Liver (tissue), 9 donors: ENCODE results near the gene PRLHR. TPM values are rescaled to one million over a fixed set of nuclear protein-coding genes. Genes with fewer than 3 reads are reported as not detected.

Experiments used
- DNase-seq: peaks from one replicate; pipeline ENCODE4 v3.0.0-alpha.2; 2017; ENCODE audit warnings: low spot score
- H3K27ac ChIP-seq, 2 donors: one replicate each; pipeline ENCODE4 v1.7.0; 2013; ENCODE audit warnings: inconsistent platforms in 2 of 2, low read length in 2 of 2, control low read depth in 1 of 2, low read depth in 1 of 2, mild to moderate bottlenecking in 1 of 2
- H3K27me3 ChIP-seq, 4 donors: one replicate each; pipeline versions ENCODE4 v1.6.1 to v1.7.0; 2013; ENCODE audit warnings: low read length in 3 of 4, inconsistent platforms in 1 of 4, mild to moderate bottlenecking in 1 of 4, moderate library complexity in 1 of 4; ENCODE audit not compliant: control insufficient read depth in 4 of 4, insufficient read depth in 4 of 4
- H3K36me3 ChIP-seq, 4 donors: one replicate each; pipeline versions ENCODE4 v1.6.1 to v1.7.0; 2013; ENCODE audit warnings: low read length in 3 of 4, mild to moderate bottlenecking in 3 of 4, low read depth in 1 of 4, moderate library complexity in 1 of 4; ENCODE audit not compliant: control insufficient read depth in 4 of 4, insufficient read depth in 3 of 4
- H3K4me1 ChIP-seq, 4 donors: one replicate each; pipeline versions ENCODE4 v1.6.1 to v1.7.0; 2013; ENCODE audit warnings: low read length in 3 of 4, mild to moderate bottlenecking in 3 of 4, moderate library complexity in 1 of 4; ENCODE audit not compliant: control insufficient read depth in 4 of 4, insufficient read depth in 4 of 4
- H3K4me3 ChIP-seq, 3 donors: one replicate each; pipeline versions ENCODE4 v1.6.1 to v1.7.0; 2013; ENCODE audit warnings: low read length in 3 of 3, control low read depth in 1 of 3, low read depth in 1 of 3, mild to moderate bottlenecking in 1 of 3
- H3K9ac ChIP-seq, 2 donors: one replicate each; pipeline ENCODE4 v1.7.0; 2013; ENCODE audit warnings: low read length in 2 of 2, mild to moderate bottlenecking in 2 of 2, moderate library complexity in 2 of 2, control low read depth in 1 of 2, low read depth in 1 of 2
- H3K9me3 ChIP-seq, 4 donors: one replicate each; pipeline versions ENCODE4 v1.6.1 to v1.7.0; 2013; ENCODE audit warnings: low read length in 3 of 4; ENCODE audit not compliant: control insufficient read depth in 4 of 4
- FOXA1 ChIP-seq: IDR thresholded peaks from 2 replicates; pipeline ENCODE4 v1.6.1; 2016; ENCODE audit warnings: antibody characterized with exemption
- GABPA ChIP-seq, 2 donors: IDR thresholded peaks in 1 of 2; conservative IDR thresholded peaks in 1 of 2; 2 replicates each; pipeline ENCODE4 v1.6.1; 2016; ENCODE audit warnings: antibody characterized with exemption in 2 of 2, mild to moderate bottlenecking in 1 of 2, moderate library complexity in 1 of 2
- HNF4A ChIP-seq, 2 donors: conservative IDR thresholded peaks; 2 replicates each; pipeline ENCODE4 v1.6.1; 2016; ENCODE audit warnings: antibody characterized with exemption in 2 of 2, mild to moderate bottlenecking in 2 of 2
- NR2F2 ChIP-seq: IDR thresholded peaks from 2 replicates; pipeline ENCODE4 v1.6.1; 2016; ENCODE audit warnings: antibody characterized with exemption
- RAD21 ChIP-seq, 2 donors: IDR thresholded peaks; 2 replicates each; pipeline ENCODE4 v1.6.1; 2016; ENCODE audit warnings: antibody characterized with exemption in 2 of 2, mild to moderate bottlenecking in 2 of 2
- SP1 ChIP-seq: IDR thresholded peaks from 2 replicates; pipeline ENCODE4 v1.6.1; 2018; ENCODE audit warnings: antibody characterized with exemption, mild to moderate bottlenecking
- YY1 ChIP-seq: IDR thresholded peaks from 2 replicates; pipeline ENCODE4 v1.6.1; 2016; ENCODE audit warnings: antibody characterized with exemption, mild to moderate bottlenecking
- ZBTB33 ChIP-seq: IDR thresholded peaks from 2 replicates; pipeline ENCODE4 v1.6.1; 2016; ENCODE audit warnings: antibody characterized with exemption
- WGBS: extraction: QIAGEN DNeasy Blood & Tissue Kit; methylation state at CpG from one replicate; pipeline ENCODE4 v1.1.7; 2013; 5-methylcytosine and 5-hydroxymethylcytosine counted together
- polyA plus RNA-seq, 2 donors: library from polyadenylated mRNA; stranded (reverse) in 1 of 2; unstranded in 1 of 2; fragments of 200-250 nt in 1 of 2; fragments of >200 nt in 1 of 2; fragmentation: Nextera tagmentation in 1 of 2; extraction: Ambion mirVana in 1 of 2; gene quantifications; one replicate each; pipeline versions ENCODE4 v1.2.1 to v1.2.3, GENCODE V29; 2013 to 2015
- total RNA-seq, 2 donors: library from RNA; depleted of rRNA; stranded (reverse); fragments of >200 nt; gene quantifications; one replicate each; pipeline ENCODE4 v1.2.3, GENCODE V29; 2014
- TF ChIP-seq, protein P1 (sequence below): fragments of 150-350 bp; IDR thresholded peaks from 2 replicates; pipeline ENCODE4 v1.5.1; 2017; ENCODE audit warnings: improper control_type of control experiment, low read depth, low read length; ENCODE audit not compliant: missing input control
- donor health status: healthy.
- donor health status: healthy.
- donor health status: healthy.
- donor health status: healthy.
- donor health status: healthy.

The PRLHR gene
- total and polyA plus RNA-seq, 4 donors, result under 0.01 to 0.08 TPM; not detected in 2

- no peaks in the 10 kb centered on the region for H3K4me1 ChIP-seq
- H3K27ac ChIP-seq, result no peak overlapping the region
- TF ChIP-seq RAD21 (IDR thresholded peaks at IDR 0.05) (no peak), SP1 (no peak), FOXA1 (no peak), ZBTB33 (no peak), YY1 (no peak), NR2F2 (no peak)
- no peak overlapping the region for H3K4me3 ChIP-seq
- DNase-seq, result no peak
- H3K36me3 ChIP-seq, result no peaks in the 10 kb centered on the region
- 61% methylated on average over 16 of the region's 16 CpGs for WGBS
- H3K9ac ChIP-seq, result no peak overlapping the region
- peaks cover 0 to 5% (median 2%) of the 10 kb centered on the region in 4 donors for H3K27me3 ChIP-seq
- H3K9me3 ChIP-seq, result peaks cover 0 to 4% (median 1%) of the 10 kb centered on the region in 4 donors
These were observed 7.4 kb downstream of the PRLHR start for GRCh38 chr10:118587881-118588651.

- DNase-seq, result no peak
These were observed 8.5 kb downstream of the PRLHR start for GRCh38 chr10:118586911-118587310.

More at GRCh38 chr10:118586911-118587310, 8.5 kb downstream of the PRLHR start:
- no peak overlapping the region for H3K4me3 ChIP-seq
- TF ChIP-seq GABPA (IDR thresholded peaks at IDR 0.05 in 1 of 2, conservative IDR thresholded peaks at IDR 0.05 in 1 of 2) (no peak), HNF4A (conservative IDR thresholded peaks at IDR 0.05) (no peak), ZBTB33 (no peak), RAD21 (IDR thresholded peaks at IDR 0.05) (no peak)
- TF ChIP-seq, protein P1, sequence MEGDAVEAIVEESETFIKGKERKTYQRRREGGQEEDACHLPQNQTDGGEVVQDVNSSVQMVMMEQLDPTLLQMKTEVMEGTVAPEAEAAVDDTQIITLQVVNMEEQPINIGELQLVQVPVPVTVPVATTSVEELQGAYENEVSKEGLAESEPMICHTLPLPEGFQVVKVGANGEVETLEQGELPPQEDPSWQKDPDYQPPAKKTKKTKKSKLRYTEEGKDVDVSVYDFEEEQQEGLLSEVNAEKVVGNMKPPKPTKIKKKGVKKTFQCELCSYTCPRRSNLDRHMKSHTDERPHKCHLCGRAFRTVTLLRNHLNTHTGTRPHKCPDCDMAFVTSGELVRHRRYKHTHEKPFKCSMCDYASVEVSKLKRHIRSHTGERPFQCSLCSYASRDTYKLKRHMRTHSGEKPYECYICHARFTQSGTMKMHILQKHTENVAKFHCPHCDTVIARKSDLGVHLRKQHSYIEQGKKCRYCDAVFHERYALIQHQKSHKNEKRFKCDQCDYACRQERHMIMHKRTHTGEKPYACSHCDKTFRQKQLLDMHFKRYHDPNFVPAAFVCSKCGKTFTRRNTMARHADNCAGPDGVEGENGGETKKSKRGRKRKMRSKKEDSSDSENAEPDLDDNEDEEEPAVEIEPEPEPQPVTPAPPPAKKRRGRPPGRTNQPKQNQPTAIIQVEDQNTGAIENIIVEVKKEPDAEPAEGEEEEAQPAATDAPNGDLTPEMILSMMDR, result no peak
- H3K4me1 ChIP-seq, result no peaks in the 10 kb centered on the region
- H3K27me3 ChIP-seq, result peaks cover 0 to 2% (median 0%) of the 10 kb centered on the region in 4 donors
- H3K9me3 ChIP-seq, result peaks cover 0 to 4% (median 1%) of the 10 kb centered on the region in 4 donors
- no peak overlapping the region for H3K9ac ChIP-seq
- H3K36me3 ChIP-seq, result no peaks in the 10 kb centered on the region
- H3K27ac ChIP-seq, result no peak overlapping the region
